ENCODE data around the gene CST3.
"Not testable (repeated sequence)": the region's sequence is repeated elsewhere in the genome, so short reads cannot be mapped to it uniquely, and the experiment has no call there.

CST3 gene, protein sequence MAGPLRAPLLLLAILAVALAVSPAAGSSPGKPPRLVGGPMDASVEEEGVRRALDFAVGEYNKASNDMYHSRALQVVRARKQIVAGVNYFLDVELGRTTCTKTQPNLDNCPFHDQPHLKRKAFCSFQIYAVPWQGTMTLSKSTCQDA

DNA sequence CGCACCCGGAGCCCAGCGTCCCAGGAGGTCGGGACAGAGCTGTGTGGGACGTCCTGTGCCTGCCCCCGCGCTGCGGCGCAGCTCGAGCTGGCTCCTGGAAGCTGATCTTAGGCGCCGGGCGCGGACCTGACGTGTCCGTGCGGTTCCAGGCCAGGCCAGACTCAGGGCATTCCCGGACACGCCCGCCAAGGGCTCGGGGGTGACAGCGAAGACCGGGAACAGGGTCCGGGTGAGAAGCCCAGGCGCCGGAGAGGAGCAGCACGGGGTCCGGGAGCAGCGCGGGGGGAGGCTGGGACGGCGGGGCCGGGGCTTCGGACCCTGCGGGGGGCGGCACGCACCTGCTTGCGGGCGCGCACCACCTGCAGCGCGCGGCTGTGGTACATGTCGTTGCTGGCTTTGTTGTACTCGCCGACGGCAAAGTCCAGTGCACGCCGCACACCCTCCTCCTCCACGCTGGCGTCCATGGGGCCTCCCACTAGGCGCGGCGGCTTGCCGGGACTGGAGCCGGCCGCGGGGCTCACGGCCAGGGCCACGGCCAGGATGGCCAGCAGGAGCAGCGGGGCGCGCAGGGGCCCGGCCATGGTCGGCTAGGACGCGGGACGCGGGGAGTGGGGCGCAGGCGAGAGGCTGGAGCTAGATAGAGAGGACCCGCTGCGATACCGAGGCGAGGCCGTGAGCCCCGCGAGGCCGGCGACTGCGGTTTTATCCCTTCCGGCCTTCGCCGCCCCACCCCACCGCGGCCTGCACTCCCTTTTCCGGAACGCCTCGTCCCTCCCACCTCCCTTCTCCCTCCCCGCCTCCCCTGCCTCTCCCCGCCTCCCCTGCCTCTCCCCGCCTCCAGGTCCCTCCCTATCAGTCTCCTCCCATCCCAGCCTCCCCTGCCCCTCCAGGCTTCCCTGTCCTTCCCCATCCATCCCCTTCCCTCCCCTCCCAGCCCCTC is at the start of gene CST3:
Gene CST3, minus strand, starts transcription at position 674 of the 940 bp plus-strand sequence. Its CDS starts 93 bp downstream, at position 581.
- no peak for DNase-seq (ENCODE audit: low spot score)

DNA sequence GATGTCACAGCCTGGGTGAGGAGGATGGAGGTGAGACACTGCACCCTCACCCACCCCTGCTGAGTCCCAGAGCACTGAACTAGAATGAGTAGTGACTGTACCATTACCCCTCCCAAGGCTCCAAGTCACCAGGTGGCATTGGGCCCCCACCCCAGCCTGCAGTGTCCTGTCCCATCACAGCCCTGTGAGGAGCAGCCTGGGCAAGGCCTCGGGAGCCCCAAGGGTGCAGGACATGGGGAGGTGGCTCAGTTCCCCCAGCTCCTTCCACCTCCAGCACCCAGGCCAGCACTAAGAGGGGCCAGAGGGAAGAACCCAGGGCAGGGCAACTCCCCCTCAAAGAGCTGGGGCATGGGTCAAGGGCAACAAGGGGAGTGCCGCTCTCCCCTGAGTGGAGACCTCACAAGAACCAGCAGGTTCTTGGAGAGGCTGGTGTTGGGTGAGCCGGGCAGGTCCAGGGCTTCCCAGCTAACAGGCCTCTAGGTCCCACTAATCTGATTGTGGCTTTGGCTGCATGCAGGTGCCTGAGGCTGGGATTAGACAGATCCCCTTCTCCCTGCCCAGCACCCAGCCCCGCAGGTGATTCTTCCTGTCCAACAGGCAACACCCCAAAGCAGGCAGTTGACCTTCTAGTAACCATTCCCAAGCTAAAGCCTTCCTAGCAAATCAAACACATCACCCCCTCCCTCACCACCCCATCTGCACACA is 48.4 kb upstream of the CST3 start:
- no peak for DNase-seq (ENCODE audit: low spot score)

DNA sequence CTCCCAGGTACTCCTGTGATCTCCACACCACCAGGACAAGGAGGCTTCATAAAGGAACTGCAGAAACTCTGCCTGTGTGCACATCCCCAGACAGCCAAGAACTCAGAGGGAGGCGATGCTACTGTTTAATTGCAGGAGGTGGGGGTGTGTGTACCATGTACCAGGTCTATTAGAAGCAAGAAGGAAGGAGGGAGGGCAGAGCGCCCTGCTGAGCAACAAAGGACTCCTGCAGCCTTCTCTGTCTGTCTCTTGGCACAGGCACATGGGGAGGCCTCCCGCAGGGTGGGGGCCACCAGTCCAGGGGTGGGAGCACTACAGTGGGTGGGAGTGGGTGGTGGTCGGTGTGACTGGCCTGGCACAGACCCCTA is 47.8 kb upstream of the CST3 start:
- DNase-seq (ENCODE audit: low spot score): not testable (repeated sequence)

DNA sequence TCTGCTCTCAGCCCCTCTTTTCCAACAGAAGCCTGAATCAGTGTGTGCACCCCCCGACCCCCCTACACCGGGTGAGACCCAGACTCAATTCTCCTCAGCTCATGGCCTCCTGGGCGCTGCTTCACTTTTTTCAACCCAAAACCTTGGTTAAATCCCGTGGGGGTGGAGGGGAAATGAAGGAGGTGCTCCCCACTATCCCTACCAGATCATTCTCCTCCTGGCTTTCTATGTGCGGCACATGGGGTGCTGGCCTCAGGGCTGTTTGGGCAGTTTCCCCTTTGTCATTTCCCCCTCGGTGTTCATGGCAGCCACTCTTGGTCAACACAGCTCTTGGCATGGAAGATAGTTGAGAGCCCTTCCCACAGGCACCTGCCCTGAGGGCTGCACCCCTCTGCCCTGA is 46.5 kb upstream of the CST3 start:
- DNase-seq (ENCODE audit: low spot score): no peak

DNA sequence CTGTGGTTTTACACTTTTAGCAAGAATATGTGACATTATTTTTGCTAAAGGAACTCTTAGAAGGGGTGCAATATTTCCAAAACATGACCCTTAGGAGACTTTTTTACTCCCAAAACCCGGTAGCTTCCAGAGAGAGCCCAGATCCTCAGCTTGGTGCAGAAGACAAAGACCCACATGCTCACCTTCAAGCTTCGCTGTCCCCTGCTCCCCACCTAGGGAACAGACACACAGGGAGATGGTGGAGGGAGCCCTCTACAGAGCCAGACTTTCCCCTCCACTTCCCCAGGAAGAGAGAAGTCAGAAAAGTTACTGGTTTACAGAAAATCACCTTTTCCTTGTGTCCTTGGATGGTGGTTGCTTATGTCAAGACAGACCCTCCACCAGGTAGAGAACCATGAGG is 46.1 kb upstream of the CST3 start:
- DNase-seq (ENCODE audit: low spot score): no peak

DNA sequence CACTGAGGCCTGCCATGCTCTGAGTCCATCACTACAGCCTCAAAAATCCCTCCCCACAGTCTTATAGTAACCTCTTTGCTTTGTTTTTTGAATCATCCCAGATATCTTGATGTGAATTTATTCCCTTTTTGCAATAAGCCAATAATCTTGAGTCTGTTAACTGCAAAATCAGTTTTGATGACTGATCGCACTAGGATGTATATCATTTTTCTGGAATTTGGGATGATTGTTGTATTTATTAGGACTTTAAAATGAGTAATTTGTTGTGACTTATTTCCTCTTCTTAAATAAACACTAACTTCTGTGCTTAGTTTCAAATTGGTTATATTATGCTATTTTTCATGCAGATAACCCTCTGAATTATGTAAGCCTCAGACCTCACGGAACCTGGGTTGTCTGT is 45.5 kb upstream of the CST3 start:
- no peak for DNase-seq (ENCODE audit: low spot score)

DNA sequence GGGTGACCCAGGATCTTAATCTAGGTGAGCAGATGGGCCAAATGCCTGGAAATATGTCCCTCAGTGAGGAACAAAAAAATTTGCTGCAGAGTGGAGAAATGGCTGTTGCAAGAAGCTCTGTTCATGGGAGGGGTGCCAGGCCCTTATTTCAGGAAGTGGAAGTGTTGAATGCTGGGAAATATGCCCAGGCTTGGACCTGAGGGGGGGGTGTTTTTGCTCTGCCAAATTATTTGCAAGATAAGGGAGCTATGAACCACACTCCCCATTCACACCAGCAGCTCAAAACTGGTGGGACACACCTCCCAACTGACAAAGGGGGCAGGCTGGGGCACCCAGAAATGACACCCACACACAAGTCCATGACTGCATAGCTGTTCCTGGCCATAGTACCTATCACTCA is 42.4 kb upstream of the CST3 start:
- DNase-seq (ENCODE audit: low spot score): no peak

DNA sequence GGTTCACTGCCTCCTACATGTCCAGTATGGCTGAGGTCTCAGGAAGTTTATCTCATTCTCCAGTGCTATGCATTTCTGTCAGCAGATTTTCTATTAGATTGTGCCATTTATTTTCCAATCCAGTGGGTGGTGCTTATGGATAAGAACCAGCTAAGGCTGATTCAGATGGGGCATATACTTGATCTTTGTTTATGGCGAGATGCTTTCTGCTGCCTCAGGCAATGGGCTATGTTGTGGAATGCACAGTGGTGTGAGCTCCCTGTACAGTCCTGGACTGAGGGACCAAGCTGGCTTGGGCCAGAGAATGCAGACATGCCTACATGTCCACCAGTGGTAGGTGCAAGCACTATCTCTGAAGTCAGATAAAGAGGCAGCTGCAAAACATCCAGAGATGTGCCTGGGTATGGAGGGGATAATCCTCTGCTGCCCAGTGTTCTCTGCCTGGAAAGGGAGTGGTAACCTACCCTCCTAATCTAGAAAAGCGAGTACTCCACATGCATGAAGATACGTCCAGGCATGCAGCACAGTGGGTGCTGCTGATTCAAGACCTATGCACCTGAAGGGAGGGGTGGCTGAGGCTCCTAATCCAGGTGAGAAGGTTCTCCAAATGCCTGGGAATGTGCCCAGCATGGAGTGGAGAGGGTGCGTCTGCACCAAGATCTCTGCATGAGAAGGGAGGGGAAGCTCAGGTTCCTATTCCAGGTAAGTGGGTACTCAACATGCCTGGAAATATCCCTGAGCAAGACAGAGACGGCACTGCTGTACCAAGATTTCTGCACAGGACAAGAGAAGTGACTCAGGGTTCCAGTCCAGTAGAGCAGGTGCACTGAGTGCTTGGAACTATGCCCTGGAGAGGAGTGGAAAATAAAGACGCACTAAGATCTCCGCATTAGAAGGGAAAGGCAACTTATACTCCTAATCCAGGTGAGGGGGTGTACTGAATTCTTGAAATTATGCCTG is 41.7 kb upstream of the CST3 start:
- DNase-seq (ENCODE audit: low spot score): no peak

DNA sequence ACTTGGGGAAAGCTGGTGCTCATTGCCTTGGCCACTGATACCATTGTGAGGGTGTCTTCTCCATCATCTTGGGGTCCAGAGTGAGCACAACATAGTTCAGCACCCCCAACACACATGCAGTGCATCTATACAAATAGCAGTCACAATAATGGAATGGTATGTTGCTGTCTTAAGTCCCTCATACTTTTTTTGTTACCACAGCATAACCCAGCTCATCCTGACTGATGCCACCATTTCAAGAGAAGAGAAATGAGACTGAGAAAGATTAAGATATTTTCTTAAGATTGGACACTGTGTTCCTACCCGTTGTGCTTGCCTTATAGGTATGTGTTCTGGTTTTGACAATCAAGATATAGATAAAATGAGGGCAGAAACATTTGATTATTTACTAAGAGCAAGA is 35.5 kb upstream of the CST3 start:
- DNase-seq (ENCODE audit: low spot score): no peak

DNA sequence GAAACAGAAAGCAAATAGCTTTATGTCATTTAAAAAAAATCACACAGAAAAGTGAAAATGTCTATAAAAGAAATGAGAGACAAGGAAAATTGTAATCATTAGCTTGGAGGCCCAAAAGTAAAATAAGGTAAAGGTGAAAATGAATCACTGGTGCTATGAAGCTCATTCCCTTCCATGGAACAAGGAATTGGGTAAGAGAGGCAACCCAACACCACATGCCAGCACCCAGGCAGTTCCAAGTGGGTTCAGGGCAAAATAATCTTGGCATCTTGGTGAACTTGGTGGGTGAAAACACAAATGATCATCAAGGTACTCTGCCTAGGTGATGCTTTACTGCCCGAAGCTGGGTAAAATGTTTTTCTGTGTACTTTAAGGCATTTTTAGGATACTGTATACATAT is 34.4 kb upstream of the CST3 start:
- DNase-seq (ENCODE audit: low spot score): no peak

DNA sequence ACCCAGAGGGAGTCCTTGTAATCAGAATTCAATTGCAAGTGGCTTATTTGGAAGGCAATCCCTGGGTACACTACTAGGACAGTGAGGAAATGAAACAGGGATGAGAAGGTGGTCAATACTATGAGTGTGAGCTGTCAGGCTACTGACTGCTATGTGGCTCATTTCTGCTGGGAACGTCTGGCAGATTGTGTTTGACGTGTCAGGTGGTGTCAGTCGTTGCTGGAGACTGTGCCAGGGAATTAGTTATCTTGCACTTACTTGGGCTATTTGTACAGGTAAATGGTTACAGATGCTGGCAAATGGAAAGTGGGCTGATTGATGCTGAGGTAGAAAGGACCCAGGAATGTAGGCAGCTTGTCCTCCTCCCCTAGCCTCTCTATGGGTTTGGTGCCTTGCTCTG is 33.7 kb upstream of the CST3 start:
- no peak for DNase-seq (ENCODE audit: low spot score)

DNA sequence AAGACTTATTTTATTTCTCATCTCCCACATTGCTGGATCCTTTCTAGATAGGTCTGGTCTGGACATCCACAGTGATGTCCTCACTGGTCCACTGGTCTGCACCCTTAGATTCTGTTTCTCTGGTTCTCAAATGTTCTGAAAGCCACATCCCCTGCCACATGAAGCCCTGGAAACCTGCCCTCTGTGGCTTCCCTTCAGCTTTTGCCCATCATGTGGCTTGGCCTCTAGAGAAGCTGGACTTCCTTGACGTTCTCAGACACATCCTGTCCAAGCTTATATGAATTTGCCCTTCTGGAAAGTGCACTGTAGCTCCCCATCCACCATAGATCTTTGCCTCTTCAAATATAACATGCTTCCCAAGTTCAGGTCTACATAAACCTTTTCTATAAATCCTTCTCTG is 32.6 kb upstream of the CST3 start:
- DNase-seq (ENCODE audit: low spot score): no peak

DNA sequence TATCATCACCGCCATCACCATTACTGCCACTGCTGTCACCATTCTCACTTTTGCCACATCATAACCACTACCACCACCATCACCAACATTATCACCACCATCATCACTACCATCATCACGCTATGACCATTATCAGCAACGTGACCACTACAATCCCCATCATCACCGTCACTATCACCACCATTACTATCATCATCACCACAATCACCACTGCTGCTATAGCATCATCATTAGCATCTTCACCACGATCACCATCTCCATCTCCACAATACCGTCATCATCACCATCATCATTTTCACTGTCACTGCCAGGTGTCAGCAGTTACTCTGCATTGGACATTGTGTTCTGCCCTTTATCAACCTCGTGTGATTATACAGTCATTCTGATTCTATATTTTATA is 32.1 kb upstream of the CST3 start:
- no peak for DNase-seq (ENCODE audit: low spot score)

DNA sequence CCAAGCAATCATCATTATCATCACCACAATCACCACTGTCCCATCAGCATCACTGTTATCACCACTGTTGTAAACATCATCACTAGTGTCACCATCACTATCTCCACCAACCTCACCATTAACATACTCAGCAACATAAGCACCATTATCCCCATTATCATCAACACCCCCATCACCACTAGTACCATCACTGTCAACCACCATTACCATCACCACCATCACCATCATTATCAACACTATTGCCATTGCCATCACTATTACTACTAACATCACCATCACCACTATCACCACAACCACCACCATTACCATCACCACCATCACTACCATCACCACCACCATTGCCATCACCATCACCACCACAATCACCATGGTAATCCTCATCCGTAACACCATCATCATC is 31.6 kb upstream of the CST3 start:
- no peak for DNase-seq (ENCODE audit: low spot score)

DNA sequence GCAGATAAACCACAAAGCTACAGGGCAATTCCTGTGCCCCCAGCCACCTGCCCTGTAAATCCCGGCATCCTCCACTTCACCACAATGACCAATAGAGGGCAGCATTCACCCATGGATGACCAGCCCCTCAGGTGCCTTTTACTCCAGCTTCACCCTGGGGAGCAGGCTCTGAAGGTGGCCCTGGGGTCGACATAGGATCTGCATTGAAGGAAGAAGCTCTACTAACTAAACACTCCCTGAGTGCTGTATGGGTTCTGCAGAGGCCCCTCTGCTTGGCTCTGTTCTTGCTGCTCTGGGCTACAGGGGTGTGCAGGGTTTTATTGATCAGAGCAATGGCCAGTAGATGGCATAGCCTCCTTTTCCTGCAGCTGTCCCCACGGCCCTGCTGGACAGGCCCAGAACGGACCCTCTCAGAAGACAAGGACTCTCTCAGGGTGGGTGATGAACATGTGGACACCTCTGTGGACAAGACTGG is 30.8 kb upstream of the CST3 start:
- no peak for DNase-seq (ENCODE audit: low spot score)

DNA sequence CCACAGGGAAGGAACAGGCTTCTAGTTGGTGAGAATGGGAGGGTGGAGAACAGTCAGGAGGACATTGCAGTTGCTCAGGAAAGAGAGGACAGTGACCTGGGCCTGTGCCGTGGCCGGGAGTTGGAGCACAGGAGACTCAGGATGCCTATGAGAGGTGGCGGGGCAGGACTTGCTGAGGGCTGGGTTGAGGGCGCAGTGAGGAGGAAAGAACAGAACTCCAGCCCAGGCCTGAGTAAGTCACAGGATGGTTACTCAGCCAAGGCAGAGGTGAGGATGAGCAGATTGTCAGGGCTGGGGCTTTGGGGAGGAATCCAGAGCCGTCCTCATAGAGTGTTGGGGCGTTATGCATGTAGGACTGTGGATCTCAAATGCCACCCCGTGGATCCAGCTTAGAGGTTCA is 29.9 kb upstream of the CST3 start:
- no peak for DNase-seq (ENCODE audit: low spot score)

DNA sequence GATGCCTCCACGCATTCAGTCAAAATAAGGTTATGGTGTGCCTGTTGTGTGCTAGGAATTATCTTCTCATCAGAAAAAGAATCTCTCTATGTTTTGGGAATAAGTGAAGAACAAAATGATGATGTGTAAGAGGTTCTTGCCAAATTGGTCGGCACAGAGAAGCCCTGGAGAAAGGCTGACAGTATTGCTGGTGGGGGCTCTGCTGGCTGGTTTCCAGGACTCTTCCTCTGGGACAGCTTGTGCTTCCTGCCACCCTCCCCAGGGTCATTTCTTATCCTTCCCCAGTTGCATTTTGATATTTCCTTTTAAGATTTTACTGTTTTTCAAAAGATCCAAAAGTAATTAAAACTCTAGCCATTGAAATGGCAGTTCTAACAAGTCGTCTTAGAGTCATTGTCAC is 28.9 kb upstream of the CST3 start:
- DNase-seq (ENCODE audit: low spot score): no peak

DNA sequence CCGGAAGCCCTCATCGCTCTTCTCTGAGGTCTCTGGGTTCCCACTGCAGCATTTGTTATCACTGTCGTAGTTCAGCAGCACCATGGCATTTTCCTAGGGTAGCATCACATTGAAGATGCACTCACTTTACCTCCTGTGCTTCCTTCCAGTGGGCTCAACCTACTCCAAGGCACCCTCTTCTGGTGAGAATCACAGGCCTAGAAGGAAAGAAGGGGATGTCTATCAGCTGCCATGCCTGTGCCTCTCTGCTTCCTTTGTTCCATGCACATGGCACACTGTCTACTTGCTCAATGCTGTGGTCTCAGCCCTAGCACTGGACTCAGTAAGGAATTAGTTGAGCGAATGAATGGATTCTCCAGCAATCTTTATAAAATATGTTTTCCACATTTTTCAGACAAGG is 28.4 kb upstream of the CST3 start:
- DNase-seq (ENCODE audit: low spot score): no peak

DNA sequence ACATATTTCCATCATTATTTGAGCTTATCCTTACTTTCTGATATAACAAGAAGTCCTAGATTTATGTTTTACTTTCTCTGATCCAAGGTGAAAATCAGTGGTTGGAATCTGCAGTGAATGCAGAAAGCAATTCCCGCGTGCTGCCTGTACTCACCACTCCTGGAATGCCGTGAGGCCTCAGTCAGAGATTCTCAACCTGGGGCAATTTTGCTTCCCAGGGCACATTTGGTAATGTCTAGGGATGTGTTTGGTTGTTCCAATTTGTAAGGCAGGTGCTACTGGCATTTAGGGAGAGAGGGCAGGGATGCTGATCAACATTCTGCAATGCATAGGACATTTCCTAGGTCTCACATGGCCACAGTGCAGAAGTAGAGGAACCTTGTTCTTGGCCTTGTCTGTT is 27.2 kb upstream of the CST3 start:
- DNase-seq (ENCODE audit: low spot score): no peak

DNA sequence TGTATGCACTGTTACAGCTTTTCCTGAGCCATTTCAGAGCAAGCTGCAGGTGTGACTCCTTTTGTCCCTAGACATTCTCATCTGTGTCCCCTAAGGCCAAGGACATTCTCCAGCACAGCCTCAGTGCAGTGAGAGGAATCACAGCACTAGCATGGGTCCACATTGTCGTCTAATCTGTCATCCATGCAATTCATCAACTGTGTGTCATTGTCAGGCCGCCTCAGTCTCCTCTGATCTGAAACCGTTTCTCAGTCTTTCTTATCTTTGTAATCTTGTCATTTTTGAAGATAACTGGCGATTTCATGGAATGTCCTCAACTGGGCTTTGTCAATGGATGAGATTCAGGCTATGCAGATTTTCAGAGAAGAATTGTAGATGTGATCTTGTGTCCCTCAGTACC is 26.3 kb upstream of the CST3 start:
- DNase-seq (ENCODE audit: low spot score): not testable (repeated sequence)

DNA sequence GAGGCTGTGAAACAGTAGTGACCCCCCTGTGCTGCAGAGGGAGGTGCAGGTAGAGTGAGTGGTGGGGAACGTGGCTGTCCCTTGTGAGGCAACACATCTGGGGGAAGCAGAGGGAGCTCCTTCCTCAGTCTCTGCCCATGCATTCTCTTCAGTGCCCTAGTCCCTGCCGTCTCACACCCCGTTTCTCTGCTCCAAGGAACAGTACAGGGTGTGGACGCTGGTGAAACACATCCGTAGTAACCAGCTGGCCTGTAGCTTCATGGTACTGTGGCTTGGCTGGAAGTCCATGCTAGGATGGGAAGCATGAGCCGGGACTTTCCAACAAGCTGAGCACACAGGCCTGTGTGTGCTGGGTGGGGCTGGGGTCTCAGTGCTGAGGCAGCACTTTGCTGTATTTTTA is 25.4 kb upstream of the CST3 start:
- no peak for DNase-seq (ENCODE audit: low spot score)

Measured in CD4-positive, alpha-beta T cell treated with Interleukin-6 at 100 ng/mL for 8 hours (primary cell).